H9 (cell line): Measurements from ENCODE around the gene KRT79. TPM values are rescaled to one million over a fixed set of nuclear protein-coding genes. Genes with fewer than 3 reads are reported as not detected.

Experiments used
- DNase-seq: peaks from one replicate; pipeline ENCODE4 v3.0.0-alpha.2; 2017
- H2AFZ ChIP-seq: one replicate; pipeline ENCODE4 v1.6.1; 2013; ENCODE audit warnings: mild to moderate bottlenecking, low read length, control low read depth, moderate library complexity
- H2AK5ac ChIP-seq: 2 replicates; pipeline ENCODE4 v1.6.1; 2013; ENCODE audit warnings: low read length, control low read depth, mixed read lengths; ENCODE audit not compliant: insufficient read length
- H2BK120ac ChIP-seq: one replicate; pipeline ENCODE4 v1.6.1; 2013; ENCODE audit warnings: low read depth, mild to moderate bottlenecking, low read length, control low read depth, inconsistent platforms; ENCODE audit not compliant: poor library complexity, severe bottlenecking
- H2BK12ac ChIP-seq: 2 replicates; pipeline ENCODE4 v1.6.1; 2013; ENCODE audit warnings: low read length, control low read depth, mixed read lengths, low read depth; ENCODE audit not compliant: insufficient read length
- H2BK15ac ChIP-seq: 2 replicates; pipeline ENCODE4 v1.6.1; 2013; ENCODE audit warnings: low read depth, low read length, control low read depth
- H2BK20ac ChIP-seq: one replicate; pipeline ENCODE4 v1.6.1; 2013; ENCODE audit warnings: low read depth, mild to moderate bottlenecking, low read length, control low read depth, inconsistent platforms; ENCODE audit not compliant: poor library complexity, severe bottlenecking
- H2BK5ac ChIP-seq: 2 replicates; pipeline ENCODE4 v1.6.1; 2013; ENCODE audit warnings: low read length, control low read depth, mixed read lengths; ENCODE audit not compliant: insufficient read length
- H3K14ac ChIP-seq: 2 replicates; pipeline ENCODE4 v1.6.1; 2013; ENCODE audit warnings: low read length, control low read depth; ENCODE audit not compliant: insufficient read depth
- H3K18ac ChIP-seq: 2 replicates; pipeline ENCODE4 v1.6.1; 2013; ENCODE audit warnings: low read depth, mild to moderate bottlenecking, mixed read lengths, low read length, control low read depth; ENCODE audit not compliant: insufficient read length
- H3K23ac ChIP-seq: 2 replicates; pipeline ENCODE4 v1.6.1; 2013; ENCODE audit warnings: low read length, control low read depth, mixed read lengths, low read depth; ENCODE audit not compliant: insufficient read length
- H3K23me2 ChIP-seq: 2 replicates; pipeline ENCODE4 v1.6.1; 2013; ENCODE audit warnings: low read depth, mild to moderate bottlenecking, mixed read lengths, low read length, control low read depth; ENCODE audit not compliant: insufficient read length, poor library complexity, severe bottlenecking
- H3K27ac ChIP-seq: 2 replicates; pipeline ENCODE4 v1.5.1; 2013; ENCODE audit warnings: low read length, control low read depth, mixed read lengths, low read depth; ENCODE audit not compliant: insufficient read length
- H3K27me3 ChIP-seq: 2 replicates; pipeline ENCODE4 v1.6.1; 2013; ENCODE audit warnings: low read length, control low read depth, inconsistent platforms; ENCODE audit not compliant: insufficient read depth
- H3K4ac ChIP-seq: 2 replicates; pipeline ENCODE4 v1.6.1; 2013; ENCODE audit warnings: low read depth, mild to moderate bottlenecking, control low read depth, inconsistent platforms, low read length, moderate library complexity
- H3K4me1 ChIP-seq: 2 replicates; pipeline ENCODE4 v1.6.1; 2013; ENCODE audit warnings: low read length, control low read depth, inconsistent platforms; ENCODE audit not compliant: insufficient read depth
- H3K4me2 ChIP-seq: 2 replicates; pipeline ENCODE4 v1.6.1; 2013; ENCODE audit warnings: low read length, control low read depth, mixed read lengths; ENCODE audit not compliant: insufficient read length, insufficient read depth
- H3K56ac ChIP-seq: 2 replicates; pipeline ENCODE4 v1.6.1; 2013; ENCODE audit warnings: low read depth, mild to moderate bottlenecking, mixed read lengths, low read length, control low read depth; ENCODE audit not compliant: insufficient read length
- H3K79me1 ChIP-seq: 2 replicates; pipeline ENCODE4 v1.6.1; 2013; ENCODE audit warnings: low read depth, mild to moderate bottlenecking, moderate library complexity, low read length, control low read depth, inconsistent platforms; ENCODE audit not compliant: insufficient read depth, poor library complexity, severe bottlenecking
- H3K79me2 ChIP-seq: 2 replicates; pipeline ENCODE4 v1.6.1; 2013; ENCODE audit warnings: low read length, control low read depth, inconsistent platforms; ENCODE audit not compliant: insufficient read depth
- H3K9ac ChIP-seq: 2 replicates; pipeline ENCODE4 v1.6.1; 2013; ENCODE audit warnings: low read length, control low read depth, mixed read lengths; ENCODE audit not compliant: insufficient read length; ENCODE audit errors: extremely low read depth
- H3K9me3 ChIP-seq: one replicate; pipeline ENCODE4 v1.6.1; 2013; ENCODE audit warnings: low read depth, low read length, inconsistent platforms; ENCODE audit not compliant: control insufficient read depth
- H3T11ph ChIP-seq: one replicate; pipeline ENCODE4 v1.6.1; 2013; ENCODE audit warnings: mild to moderate bottlenecking, low read length, control low read depth, inconsistent platforms
- H4K20me1 ChIP-seq: one replicate; pipeline ENCODE4 v1.6.1; 2013; ENCODE audit not compliant: control insufficient read depth, insufficient read length, insufficient read depth
- H4K5ac ChIP-seq: 2 replicates; pipeline ENCODE4 v1.6.1; 2013; ENCODE audit warnings: low read depth, mild to moderate bottlenecking, mixed read lengths, low read length, control low read depth; ENCODE audit not compliant: insufficient read length
- H4K8ac ChIP-seq: replicated peaks from 2 replicates; pipeline ENCODE4 v1.6.1; 2013; ENCODE audit warnings: low read length, control low read depth, mixed read lengths, low read depth; ENCODE audit not compliant: insufficient read length
- H4K91ac ChIP-seq: 2 replicates; pipeline ENCODE4 v1.6.1; 2013; ENCODE audit warnings: low read depth, mild to moderate bottlenecking, moderate library complexity, mixed read lengths, low read length, control low read depth; ENCODE audit not compliant: insufficient read length
- H3K27ac Mint-ChIP-seq, 3 experiments: 2 replicates in 2 of 3; 3 replicates in 1 of 3; pipeline ENCODE4 v1.8.0; 2020 to 2021; ENCODE audit warnings: mixed read lengths in 3 of 3, mild to moderate bottlenecking in 1 of 3, moderate library complexity in 1 of 3
- H3K27me3 Mint-ChIP-seq: 2 replicates; pipeline ENCODE4 v1.8.0; 2021; ENCODE audit warnings: low read depth, mild to moderate bottlenecking, moderate library complexity, mixed read lengths
- H3K36me3 Mint-ChIP-seq, 3 experiments: 2 replicates in 2 of 3; 3 replicates in 1 of 3; pipeline ENCODE4 v1.8.0; 2020 to 2021; ENCODE audit warnings: low read depth in 3 of 3, mixed read lengths in 3 of 3; ENCODE audit not compliant: insufficient read depth in 1 of 3
- H3K4me1 Mint-ChIP-seq, 2 experiments: 2 replicates each; pipeline ENCODE4 v1.8.0; 2020; ENCODE audit warnings: mixed read lengths in 2 of 2
- H3K4me3 Mint-ChIP-seq, 2 experiments: 2 replicates in 1 of 2; 3 replicates in 1 of 2; pipeline ENCODE4 v1.8.0; 2020 to 2021; ENCODE audit warnings: mild to moderate bottlenecking in 2 of 2, mixed read lengths in 2 of 2, moderate library complexity in 1 of 2
- H3K9me3 Mint-ChIP-seq, 2 experiments: 2 replicates in 1 of 2; 3 replicates in 1 of 2; pipeline ENCODE4 v1.8.0; 2020; ENCODE audit warnings: mild to moderate bottlenecking in 2 of 2, mixed read lengths in 2 of 2, moderate library complexity in 1 of 2
- CTCF ChIP-seq: fragments of 200-600 bp; sonication (generic); conservative IDR thresholded peaks from 3 replicates; pipeline ENCODE4 v1.8.0; 2021; ENCODE audit warnings: antibody characterized with exemption, mild to moderate bottlenecking
- WGBS: extraction: QIAGEN DNeasy Blood & Tissue Kit; methylation state at CpG from one replicate; pipeline ENCODE4 v1.1.7; 2013; ENCODE audit warnings: missing lambda C conversion rate, low lambda C conversion rate, mixed read lengths; ENCODE audit not compliant: insufficient read length; ENCODE audit errors: extremely low coverage; 5-methylcytosine and 5-hydroxymethylcytosine counted together
- total RNA-seq: library from RNA; stranded (reverse); gene quantifications from 2 replicates; pipeline ENCODE4 v1.2.1, GENCODE V29; 2021

Gene KRT79
- total RNA-seq, 1 experiment from 2014 or later, result not detected

- H3K27me3 ChIP-seq, result no peaks in the 10 kb centered on the region
- no CpG with 5 or more reads among the region's 7 CpGs for WGBS
Measured at GRCh38 chr12:52861511-52861910, 27.4 kb upstream of the KRT79 start.

More at GRCh38 chr12:52861511-52861910, 27.4 kb upstream of the KRT79 start:
- Mint-ChIP-seq H3K9me3 (no peaks in the 10 kb centered on the region), H3K27me3 (no peaks in the 10 kb centered on the region; the same call in 1 of the 2 replicates), H3K4me3 (no peak overlapping the region; a peak in 1 of 5 replicates), H3K27ac (no peak overlapping the region), H3K36me3 (no peaks in the 10 kb centered on the region), H3K4me1 (peaks cover 2 to 3% of the 10 kb centered on the region in 2 experiments)
- Histone ChIP-seq H3K4me2 (no peak overlapping the region), H3K14ac (no peak overlapping the region), H2BK5ac (no peak overlapping the region), H2AK5ac (no peak overlapping the region), H2BK12ac (no peak overlapping the region), H3K9ac (no peak overlapping the region), H2BK15ac (no peak overlapping the region), H3K4ac (no peak overlapping the region), H4K91ac (no peak overlapping the region), H2BK20ac (no peak overlapping the region), H3K27ac (no peak overlapping the region), H3K18ac (no peak overlapping the region), H2AFZ (no peak overlapping the region), H4K8ac (no peak overlapping the region), H3K23ac (no peak overlapping the region), H3K9me3 (no peaks in the 10 kb centered on the region), H3K79me2 (no peaks in the 10 kb centered on the region), H3K56ac (no peak overlapping the region), H4K5ac (no peak overlapping the region), H3T11ph (no peak overlapping the region), H3K23me2 (no peaks in the 10 kb centered on the region), H3K4me1 (no peaks in the 10 kb centered on the region), H2BK120ac (no peak overlapping the region), H3K79me1 (no peaks in the 10 kb centered on the region), H4K20me1 (no peaks in the 10 kb centered on the region)
- TF ChIP-seq CTCF, result no peak
- DNase-seq, result no peak
